GM10248 (cell line): Measurements from ENCODE around the gene HHATL.

Experiments
- CTCF ChIA-PET: fragments of 300-600 bp; sonication (Branson Sonifier 250); formaldehyde crosslinking; extraction: SDS; loops from one replicate; lab custom pipeline; 2021; ENCODE audit warnings: antibody characterized with exemption; lab: Yijun Ruan, JAX
- POLR2A ChIA-PET: fragments of 350-650 bp; sonication (Branson Sonifier 250); formaldehyde crosslinking; extraction: SDS; loops from one replicate; lab custom pipeline; 2020; ENCODE audit warnings: antibody characterized with exemption; lab: Yijun Ruan, JAX
- DNase-seq: peaks from one replicate; pipeline ENCODE4 v3.0.0; 2012; ENCODE audit errors: extremely low spot score
- CTCF ChIP-seq: IDR thresholded peaks from 2 replicates; pipeline ENCODE4 v1.5.1; 2012; ENCODE audit warnings: mild to moderate bottlenecking, low read depth; ENCODE audit errors: extremely low read depth, missing control alignments, control extremely low read depth

HHATL gene

GRCh38 chr3:42683875-42684598, 18.6 kb downstream of the HHATL start:
- ChIA-PET CTCF (interaction anchor here (1.9 kb wide), 1 partner anchor 9 kb away, joined by 7 read pairs; no protein-coding TSS in a partner anchor), POLR2A (interaction anchor here (0.7 kb wide), 1 partner anchor 736 kb away, joined by 6 read pairs; no protein-coding TSS in a partner anchor)
- TF ChIP-seq CTCF = no peak
- DNase-seq = no peak

- DNase-seq = no peak
- TF ChIP-seq CTCF = no peak
- ChIA-PET CTCF (interaction anchor here (1.2 to 1.9 kb wide), 2 partner anchors 11 to 149 kb away, joined by 3 to 7 read pairs; no protein-coding TSS in a partner anchor), POLR2A (no interaction called here)
Measured at GRCh38 chr3:42682301-42683070, 20.1 kb downstream of the HHATL start.

- TF ChIP-seq CTCF = no peak
- no peak for DNase-seq
- ChIA-PET CTCF (no interaction called here), POLR2A (no interaction called here)
Measured at GRCh38 chr3:42681361-42682038, 21.1 kb downstream of the HHATL start.

GRCh38 chr3:42680806-42681205, 21.8 kb downstream of the HHATL start:
- ChIA-PET CTCF (no interaction called here), POLR2A (no interaction called here)
- TF ChIP-seq CTCF = no peak
- DNase-seq = no peak

- POLR2A ChIA-PET = no interaction called here
- no peak for TF ChIP-seq CTCF
- CTCF ChIA-PET = no interaction called here
- DNase-seq = no peak
Measured at GRCh38 chr3:42680271-42680670, 22.3 kb downstream of the HHATL start.

- POLR2A ChIA-PET = no interaction called here
- TF ChIP-seq CTCF = no peak
- no peak for DNase-seq
- CTCF ChIA-PET = interaction anchor here (1.2 kb wide), 1 partner anchor 34 kb away, joined by 3 read pairs; no protein-coding TSS in a partner anchor
Measured at GRCh38 chr3:42678447-42678846, 24.2 kb downstream of the HHATL start.
